ENCODE results near the gene AAMDC. TPM values are rescaled to one million over a fixed set of nuclear protein-coding genes. Genes with fewer than 3 reads are reported as not detected.

The AAMDC gene
- 15.0 TPM for total RNA-seq (2013)
- 10 to 100 TPM in 2 of 3 donors, 1 to 10 TPM in 1; 8.9 to 32.9 (median 28.1) TPM for polyA plus RNA-seq
- polyA minus RNA-seq = 2.6 and 3.5 TPM in 2 replicates
- 0.74 to 3.8 (median 1.9) reads per million in 11 experiments for total RNA-seq

- Histone ChIP-seq H3K4me2 (replicated peaks; ENCODE audit: extremely low read depth, low read length, poor library complexity, severe bottlenecking) (peak within 1 kb of the TSS; percentile 99), H3K27ac (ENCODE audit: low read depth in 1 of 2, low read length in 2 of 2) (peak within 1 kb of the TSS; percentile 77 to 85), H2AFZ (ENCODE audit: insufficient read depth, low read depth, low read length, poor library complexity, severe bottlenecking) (peak within 1 kb of the TSS; percentile 97), H3K9me3 (replicated peaks in 1 of 2; ENCODE audit: control insufficient read depth in 1 of 2, insufficient read depth in 1 of 2, low read length in 2 of 2) (no peaks in the 10 kb centered on the region), H3K79me2 (ENCODE audit: insufficient read depth, low read length) (peaks cover 57% of the 10 kb centered on the region), H3K36me3 (replicated peaks in 1 of 2; ENCODE audit: control insufficient read depth in 1 of 2, insufficient read depth in 2 of 2, low read length in 2 of 2) (no peaks in the 10 kb centered on the region), H3K9ac (ENCODE audit: insufficient read depth, low read length, poor library complexity, severe bottlenecking) (peak within 1 kb of the TSS; percentile 91), H3K4me1 (ENCODE audit: control insufficient read depth in 1 of 2, insufficient read depth in 2 of 2, low read length in 2 of 2) (peaks cover 23 to 28% of the 10 kb centered on the region in 2 donors), H3K4me3 (replicated peaks in 1 of 3; ENCODE audit: low read depth in 2 of 3, low read length in 3 of 3) (peak within 1 kb of the TSS; percentile 70 to 99 (median 96)), H4K20me1 (ENCODE audit: insufficient read depth, low read length) (peaks cover 46% of the 10 kb centered on the region), H3K27me3 (ENCODE audit: control insufficient read depth in 2 of 2, insufficient read depth in 2 of 2, low read length in 2 of 2) (no peaks in the 10 kb centered on the region)
- DNase-seq = peak; percentile 92 to 96 (median 94)
- no peaks in the 10 kb centered on the region for H3K36me3 Mint-ChIP-seq
- peaks cover 31% of the 10 kb centered on the region for H3K4me1 Mint-ChIP-seq
- peak within 1 kb of the TSS; percentile 85 to 96 (median 93) for H3K27ac Mint-ChIP-seq
- peak; percentile 78 for TF ChIP-seq CTCF (IDR thresholded peaks at IDR 0.05)
- H3K27me3 Mint-ChIP-seq (ENCODE audit: low read depth in 3 of 3) = peaks cover 0 to 1% (median 1%) of the 10 kb centered on the region in 3 donors
- peaks cover 0 to 1% (median 0%) of the 10 kb centered on the region in 7 donors for H3K9me3 Mint-ChIP-seq
- intact Hi-C loops (cut with micrococcal nuclease) = loop anchor here (2.0 to 10.0 kb wide), 2 partner anchors 174 kb away; partner anchors contain the start of gene INTS4 (in 2 of the 2)
- peak within 1 kb of the TSS; percentile 99 to 100 for H3K4me3 Mint-ChIP-seq
- WGBS (ENCODE audit: insufficient coverage) = under 1% methylated on average over 45 of the region's 64 CpGs
Observed at GRCh38 chr11:77820565-77821348, at the start of gene AAMDC, which contains the start of gene RSF1. Gene AAMDC (plus strand): TSS chr11:77821144. CDS start chr11:77842497, 21,353 bp downstream. Gene RSF1 (minus strand): TSS chr11:77820722. CDS start chr11:77820714, 8 bp downstream.

- H3K9ac ChIP-seq (ENCODE audit: insufficient read depth, low read length, poor library complexity, severe bottlenecking) = no peak overlapping the region
- no peak overlapping the region for H3K4me3 Mint-ChIP-seq
- TF ChIP-seq CTCF (IDR thresholded peaks at IDR 0.05) = no peak
- no peak overlapping the region for H3K27ac Mint-ChIP-seq
- H3K4me3 ChIP-seq (replicated peaks in 1 of 3; ENCODE audit: low read depth in 2 of 3, low read length in 3 of 3) = no peak overlapping the region
- DNase-seq = no peak
- H2AFZ ChIP-seq (ENCODE audit: insufficient read depth, low read depth, low read length, poor library complexity, severe bottlenecking) = no peak overlapping the region
- no peak overlapping the region for H3K27ac ChIP-seq (ENCODE audit: low read depth in 1 of 2, low read length in 2 of 2)
- no peak overlapping the region for H3K4me2 ChIP-seq (replicated peaks; ENCODE audit: extremely low read depth, low read length, poor library complexity, severe bottlenecking)
- 100% methylated on average over 1 of the region's 2 CpGs for WGBS (ENCODE audit: insufficient coverage)
- H3K79me2 ChIP-seq (ENCODE audit: insufficient read depth, low read length) = peaks cover 88% of the 10 kb centered on the region
- H3K9me3 ChIP-seq (replicated peaks in 1 of 2; ENCODE audit: control insufficient read depth in 1 of 2, insufficient read depth in 1 of 2, low read length in 2 of 2) = no peaks in the 10 kb centered on the region
- intact Hi-C loops (cut with micrococcal nuclease) = no loop called here
- H3K36me3 ChIP-seq (replicated peaks in 1 of 2; ENCODE audit: control insufficient read depth in 1 of 2, insufficient read depth in 2 of 2, low read length in 2 of 2) = peaks cover 0 to 11% of the 10 kb centered on the region in 2 donors
- peaks cover 89% of the 10 kb centered on the region for H4K20me1 ChIP-seq (ENCODE audit: insufficient read depth, low read length)
- H3K4me1 Mint-ChIP-seq = peaks cover 18% of the 10 kb centered on the region
- no peaks in the 10 kb centered on the region for H3K27me3 ChIP-seq (ENCODE audit: control insufficient read depth in 2 of 2, insufficient read depth in 2 of 2, low read length in 2 of 2)
- peaks cover 4 to 10% of the 10 kb centered on the region in 2 donors for H3K36me3 Mint-ChIP-seq
- no peaks in the 10 kb centered on the region for H3K27me3 Mint-ChIP-seq (ENCODE audit: low read depth in 3 of 3)
- no peaks in the 10 kb centered on the region for H3K9me3 Mint-ChIP-seq
- H3K4me1 ChIP-seq (ENCODE audit: control insufficient read depth in 1 of 2, insufficient read depth in 2 of 2, low read length in 2 of 2) = no peaks in the 10 kb centered on the region
Observed at GRCh38 chr11:77775936-77776335, 45.0 kb upstream of the AAMDC start.
